Skeletal muscle tissue (tissue), 4 donors: ENCODE results near the gene ESRP2. TPM values are rescaled to one million over a fixed set of nuclear protein-coding genes. Genes with fewer than 3 reads are reported as not detected.

Experiments used
- H3K27ac ChIP-seq: one replicate; pipeline ENCODE4 v1.7.0; 2013; ENCODE audit warnings: mild to moderate bottlenecking, low read depth, low read length, inconsistent platforms
- H3K27me3 ChIP-seq, 3 donors: one replicate each; pipeline ENCODE4 v1.7.0; 2013; ENCODE audit warnings: low read length in 3 of 3; ENCODE audit not compliant: control insufficient read depth in 3 of 3, insufficient read depth in 3 of 3
- H3K36me3 ChIP-seq, 3 donors: one replicate each; pipeline ENCODE4 v1.7.0; 2013; ENCODE audit warnings: low read length in 3 of 3; ENCODE audit not compliant: control insufficient read depth in 3 of 3, insufficient read depth in 3 of 3
- H3K4me1 ChIP-seq, 3 donors: one replicate each; pipeline ENCODE4 v1.7.0; 2013; ENCODE audit warnings: low read length in 3 of 3, mild to moderate bottlenecking in 3 of 3; ENCODE audit not compliant: control insufficient read depth in 3 of 3, insufficient read depth in 3 of 3
- H3K4me3 ChIP-seq, 3 donors: one replicate each; pipeline ENCODE4 v1.7.0; 2013; ENCODE audit warnings: low read length in 3 of 3
- H3K9ac ChIP-seq, 3 donors: one replicate each; pipeline ENCODE4 v1.7.0; 2013; ENCODE audit warnings: low read length in 3 of 3, mild to moderate bottlenecking in 3 of 3, moderate library complexity in 2 of 3, low read depth in 1 of 3
- H3K9me3 ChIP-seq, 3 donors: one replicate each; pipeline ENCODE4 v1.7.0; 2013; ENCODE audit warnings: low read length in 3 of 3; ENCODE audit not compliant: control insufficient read depth in 3 of 3
- total RNA-seq: library from RNA; depleted of rRNA; stranded (reverse); fragments of >200 nt; gene quantifications from one replicate; pipeline ENCODE4 v1.2.3, GENCODE V29; 2014
- donor health status: Osteomylitis.

Gene ESRP2
- total RNA-seq, 1 donor from 2014 or later: not detected

DNA sequence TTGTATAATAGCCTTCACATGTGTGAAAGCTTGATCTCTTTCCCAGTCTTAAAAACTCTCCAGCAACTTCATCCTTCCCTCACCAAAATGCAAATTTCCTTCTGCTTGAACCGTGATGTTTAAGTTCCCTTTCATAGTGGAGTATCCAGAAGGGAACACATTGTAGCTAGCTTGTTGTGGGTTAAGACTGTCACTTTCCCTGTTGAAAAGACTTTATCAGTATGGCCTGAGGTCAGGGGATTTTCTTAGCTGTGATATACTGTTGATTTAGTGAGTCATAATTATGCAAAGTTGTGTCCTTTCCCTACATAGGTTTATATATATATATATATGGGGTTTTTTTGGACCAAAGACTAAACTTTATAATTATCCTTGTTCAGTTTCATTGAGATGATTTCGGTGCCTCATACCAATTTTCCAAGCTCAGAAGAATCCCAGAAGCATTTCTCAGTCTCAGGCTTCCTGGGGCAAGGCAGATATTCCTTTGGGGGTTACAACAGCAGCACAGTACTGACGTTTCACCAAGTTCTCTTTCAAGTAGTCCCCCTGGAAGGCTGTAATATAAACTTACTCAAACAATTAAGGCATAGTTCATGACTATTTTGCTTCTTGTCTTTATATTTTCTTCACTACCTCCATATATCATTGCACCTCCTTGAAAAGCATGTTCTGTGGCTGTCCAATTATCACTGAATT, 35.7 kb downstream of the ESRP2 start:
- H3K4me1 ChIP-seq: peaks cover 8 to 17% (median 16%) of the 10 kb centered on the region in 3 donors

DNA sequence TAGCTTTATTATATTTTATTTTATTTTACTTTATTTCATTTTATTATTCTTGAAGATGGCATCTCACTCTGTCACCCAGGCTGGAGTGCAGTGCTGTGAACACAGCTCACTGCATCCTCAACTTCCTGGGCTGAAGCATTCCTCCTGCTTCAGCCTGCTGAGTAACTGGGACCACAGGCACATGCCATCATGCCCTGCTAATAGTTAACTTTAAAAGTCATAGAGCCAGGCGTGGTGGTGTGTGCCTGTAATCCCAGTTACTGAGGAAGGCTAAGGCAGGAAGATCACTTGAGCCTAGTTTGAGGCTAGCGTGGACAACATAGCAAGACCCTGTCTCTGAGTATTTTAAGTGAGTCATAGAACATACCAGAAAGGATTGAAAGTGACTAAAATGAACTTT, 38.7 kb downstream of the ESRP2 start:
- no peak overlapping the region for H3K27ac ChIP-seq

More for the DNA sequence above, 35.7 kb downstream of the ESRP2 start:
- Histone ChIP-seq H3K9me3 (no peaks in the 10 kb centered on the region), H3K27me3 (no peaks in the 10 kb centered on the region), H3K9ac (peak overlapping the region; percentile 5 to 64 (median 32)), H3K36me3 (no peaks in the 10 kb centered on the region), H3K4me3 (no peak overlapping the region), H3K27ac (peak overlapping the region; percentile 81)

DNA sequence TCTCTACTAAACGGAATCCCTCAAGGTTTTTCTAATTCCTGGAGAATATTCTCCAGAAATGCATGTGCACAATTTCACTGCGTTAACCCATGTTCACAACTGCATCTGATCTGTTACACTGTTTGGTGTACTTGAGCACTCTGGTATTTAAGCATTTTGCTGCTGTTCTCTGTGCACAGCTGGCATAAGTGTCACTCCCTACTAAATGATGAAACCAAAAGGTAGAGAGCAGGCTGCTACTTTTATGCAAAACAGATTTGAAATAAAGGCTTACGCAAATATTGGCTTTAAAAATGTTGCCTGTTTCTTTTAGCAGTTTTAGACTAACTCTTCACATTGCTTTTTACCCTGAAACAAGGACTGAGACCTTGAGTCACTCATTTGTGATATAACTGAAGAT, 41.7 kb downstream of the ESRP2 start:
- H3K36me3 ChIP-seq: peaks cover 14 to 22% (median 18%) of the 10 kb centered on the region in 3 donors
- no peaks in the 10 kb centered on the region for H3K27me3 ChIP-seq
- no peak overlapping the region for H3K4me3 ChIP-seq
- no peak overlapping the region for H3K9ac ChIP-seq
- H3K4me1 ChIP-seq: no peaks in the 10 kb centered on the region
- no peak overlapping the region for H3K27ac ChIP-seq
- H3K9me3 ChIP-seq: no peaks in the 10 kb centered on the region

More for the DNA sequence above, 38.7 kb downstream of the ESRP2 start:
- Histone ChIP-seq H3K9me3 (no peaks in the 10 kb centered on the region), H3K36me3 (peaks cover 0 to 9% (median 3%) of the 10 kb centered on the region in 3 donors), H3K9ac (no peak overlapping the region), H3K4me1 (peaks cover 7 to 13% (median 13%) of the 10 kb centered on the region in 3 donors), H3K4me3 (no peak overlapping the region), H3K27me3 (no peaks in the 10 kb centered on the region)

DNA sequence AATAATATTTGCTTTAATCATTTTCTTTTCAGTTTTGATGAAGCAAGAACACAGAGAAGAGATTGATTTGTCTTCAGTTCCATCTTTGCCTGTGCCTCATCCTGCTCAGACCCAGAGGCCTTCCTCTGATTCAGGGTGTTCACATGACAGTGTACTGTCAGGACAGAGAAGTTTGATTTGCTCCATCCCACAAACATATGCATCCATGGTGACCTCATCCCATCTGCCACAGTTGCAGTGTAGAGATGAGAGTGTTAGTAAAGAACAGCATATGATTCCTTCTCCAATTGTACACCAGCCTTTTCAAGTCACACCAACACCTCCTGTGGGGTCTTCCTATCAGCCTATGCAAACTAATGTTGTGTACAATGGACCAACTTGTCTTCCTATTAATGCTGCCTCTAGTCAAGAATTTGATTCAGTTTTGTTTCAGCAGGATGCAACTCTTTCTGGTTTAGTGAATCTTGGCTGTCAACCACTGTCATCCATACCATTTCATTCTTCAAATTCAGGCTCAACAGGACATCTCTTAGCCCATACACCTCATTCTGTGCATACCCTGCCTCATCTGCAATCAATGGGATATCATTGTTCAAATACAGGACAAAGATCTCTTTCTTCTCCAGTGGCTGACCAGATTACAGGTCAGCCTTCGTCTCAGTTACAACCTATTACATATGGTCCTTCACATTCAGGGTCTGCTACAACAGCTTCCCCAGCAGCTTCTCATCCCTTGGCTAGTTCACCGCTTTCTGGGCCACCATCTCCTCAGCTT, 45.0 kb downstream of the ESRP2 start:
- no peak overlapping the region for H3K4me3 ChIP-seq
- no peaks in the 10 kb centered on the region for H3K27me3 ChIP-seq
- no peaks in the 10 kb centered on the region for H3K9me3 ChIP-seq
- no peak overlapping the region for H3K27ac ChIP-seq
- peaks cover 25 to 35% (median 27%) of the 10 kb centered on the region in 3 donors for H3K36me3 ChIP-seq
- H3K4me1 ChIP-seq: no peaks in the 10 kb centered on the region
- no peak overlapping the region for H3K9ac ChIP-seq

DNA sequence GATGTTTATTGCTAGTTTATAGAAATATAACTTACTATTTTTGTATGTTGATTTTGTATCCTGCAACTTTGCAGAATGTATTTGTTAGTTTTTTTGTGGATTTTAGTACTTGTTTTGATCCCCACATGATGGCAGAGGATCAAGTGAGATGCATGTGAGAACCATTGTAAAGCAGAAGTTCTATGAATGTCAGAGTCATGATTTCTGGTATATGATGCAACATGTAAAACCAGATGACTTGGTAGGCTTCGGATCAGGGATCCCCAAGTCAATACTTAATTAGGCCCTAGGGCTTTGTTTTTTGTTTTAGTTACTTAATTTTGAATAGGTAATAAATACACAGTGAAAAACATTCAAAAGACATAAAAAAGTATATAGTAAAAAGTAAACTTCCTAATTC, 45.8 kb downstream of the ESRP2 start:
- Histone ChIP-seq H3K4me3 (no peak overlapping the region), H3K4me1 (no peaks in the 10 kb centered on the region), H3K9ac (no peak overlapping the region), H3K36me3 (peaks cover 25 to 37% (median 27%) of the 10 kb centered on the region in 3 donors), H3K27me3 (no peaks in the 10 kb centered on the region), H3K9me3 (no peaks in the 10 kb centered on the region), H3K27ac (no peak overlapping the region)

DNA sequence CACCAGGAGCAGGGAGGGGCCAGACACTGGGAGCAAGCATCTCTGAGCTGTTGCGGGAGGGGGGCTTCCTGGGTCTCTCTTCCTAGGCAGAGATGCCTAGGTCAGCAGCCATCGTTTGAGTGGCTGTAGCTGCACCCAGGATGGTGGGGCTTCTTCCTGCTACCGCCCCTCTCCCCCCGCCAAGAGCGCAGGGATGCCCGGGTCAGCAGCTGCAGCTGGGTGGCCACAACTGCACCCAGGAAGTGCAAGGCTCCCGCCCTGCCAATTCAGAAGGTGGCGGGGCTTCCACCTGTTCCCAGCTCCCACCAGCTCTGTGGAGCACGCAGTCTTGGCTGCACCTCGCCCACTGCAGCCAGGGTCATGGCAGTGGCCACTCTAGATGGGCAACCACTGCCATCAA, 47.8 kb downstream of the ESRP2 start:
- Histone ChIP-seq H3K4me3 (no peak overlapping the region), H3K9me3 (no peaks in the 10 kb centered on the region), H3K36me3 (peaks cover 25 to 40% (median 31%) of the 10 kb centered on the region in 3 donors), H3K27me3 (no peaks in the 10 kb centered on the region), H3K27ac (no peak overlapping the region), H3K4me1 (peaks cover 0 to 7% (median 4%) of the 10 kb centered on the region in 3 donors), H3K9ac (no peak overlapping the region)

DNA sequence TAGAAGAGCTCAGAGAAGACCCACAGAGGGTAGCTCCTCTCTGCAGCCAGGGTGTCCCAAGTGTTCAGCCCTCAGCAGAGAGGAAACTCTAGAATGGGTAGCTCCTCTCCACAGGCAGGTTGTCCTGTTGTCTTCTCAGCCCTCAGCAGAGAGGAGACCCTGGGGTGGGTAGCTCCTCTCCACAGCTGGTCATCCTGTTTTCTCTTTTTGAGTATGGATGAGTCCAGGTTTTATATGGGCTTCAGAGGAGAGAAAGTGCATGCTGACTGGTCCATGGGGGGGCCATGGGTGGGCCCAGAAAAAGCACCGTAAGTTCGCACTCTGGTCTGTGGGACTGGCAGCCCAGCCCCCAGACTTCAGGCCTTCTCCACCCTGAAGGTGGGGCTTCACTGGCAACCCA, 48.4 kb downstream of the ESRP2 start:
- Histone ChIP-seq H3K27me3 (no peaks in the 10 kb centered on the region), H3K9ac (no peak overlapping the region), H3K9me3 (no peaks in the 10 kb centered on the region), H3K4me3 (no peak overlapping the region), H3K36me3 (peaks cover 25 to 41% (median 25%) of the 10 kb centered on the region in 3 donors), H3K4me1 (peaks cover 0 to 8% (median 4%) of the 10 kb centered on the region in 3 donors), H3K27ac (no peak overlapping the region)

DNA sequence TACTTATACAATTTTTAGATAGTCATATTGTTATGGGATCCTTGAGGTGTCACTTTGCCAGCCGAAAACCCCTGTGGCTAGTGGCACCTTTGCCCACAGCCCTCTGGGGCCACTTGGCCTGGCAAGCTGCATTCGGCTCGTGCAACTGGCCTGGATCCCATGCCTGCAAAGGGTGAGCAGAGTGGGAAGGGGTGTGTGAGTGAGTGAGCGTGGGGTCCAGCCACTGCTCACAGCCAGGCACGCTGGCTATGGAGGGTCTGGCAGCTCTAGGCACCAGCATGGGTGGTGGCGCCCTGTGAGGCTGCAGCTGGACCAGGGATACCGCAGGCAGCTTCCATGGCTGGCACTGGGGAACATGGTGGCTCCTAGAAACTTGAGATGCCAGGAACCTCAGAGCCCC, 49.0 kb downstream of the ESRP2 start:
- Histone ChIP-seq H3K4me1 (peaks cover 0 to 8% (median 4%) of the 10 kb centered on the region in 3 donors), H3K27me3 (no peaks in the 10 kb centered on the region), H3K36me3 (peaks cover 21 to 40% (median 25%) of the 10 kb centered on the region in 3 donors), H3K9ac (no peak overlapping the region), H3K27ac (no peak overlapping the region), H3K9me3 (no peaks in the 10 kb centered on the region), H3K4me3 (no peak overlapping the region)

DNA sequence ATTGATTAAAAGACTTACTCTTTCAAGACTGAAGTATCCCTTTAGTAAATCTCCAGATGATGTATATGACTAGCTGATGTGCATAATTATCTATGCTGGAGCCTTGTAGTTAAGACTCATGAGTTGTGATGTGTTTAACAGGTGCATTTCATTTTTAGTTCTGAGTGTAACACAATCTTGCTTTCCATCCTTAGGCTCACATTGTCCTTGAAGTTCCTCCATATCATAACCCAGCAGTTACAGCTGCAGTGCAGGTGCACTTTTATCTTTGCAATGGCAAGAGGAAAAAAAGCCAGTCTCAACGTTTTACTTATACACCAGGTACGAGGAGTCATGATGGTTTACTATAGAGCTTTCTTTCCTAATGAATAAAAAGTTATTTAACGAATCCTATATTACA, 52.9 kb downstream of the ESRP2 start:
- Histone ChIP-seq H3K27me3 (no peaks in the 10 kb centered on the region), H3K27ac (peak overlapping the region; percentile 64), H3K4me1 (peaks cover 0 to 12% (median 4%) of the 10 kb centered on the region in 3 donors), H3K9ac (no peak overlapping the region), H3K36me3 (peaks cover 9 to 28% (median 12%) of the 10 kb centered on the region in 3 donors), H3K9me3 (no peaks in the 10 kb centered on the region), H3K4me3 (no peak overlapping the region)

DNA sequence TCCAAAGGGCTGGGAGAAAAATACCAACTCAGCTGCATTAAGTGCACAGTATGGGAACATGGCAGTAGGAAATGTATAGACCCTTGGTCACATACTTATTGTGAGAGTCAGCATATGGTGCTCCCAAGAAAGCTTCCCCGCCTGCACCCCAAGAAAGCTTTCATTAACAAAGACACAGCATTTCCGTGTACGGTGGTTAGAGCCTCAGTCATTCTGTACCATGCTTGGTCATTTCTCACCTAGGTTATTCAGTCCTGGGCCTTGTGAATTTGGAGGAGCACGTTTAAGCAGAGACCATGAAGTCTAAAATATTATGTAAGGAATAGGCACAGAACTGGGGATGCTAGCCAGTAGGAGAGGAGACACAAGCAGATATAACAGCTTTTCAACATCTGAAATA, 56.1 kb downstream of the ESRP2 start:
- no peak overlapping the region for H3K4me3 ChIP-seq
- no peaks in the 10 kb centered on the region for H3K27me3 ChIP-seq
- no peak overlapping the region for H3K9ac ChIP-seq
- H3K9me3 ChIP-seq: no peaks in the 10 kb centered on the region
- no peak overlapping the region for H3K27ac ChIP-seq
- peaks cover 0 to 12% (median 4%) of the 10 kb centered on the region in 3 donors for H3K4me1 ChIP-seq
- H3K36me3 ChIP-seq: peaks cover 0 to 16% (median 10%) of the 10 kb centered on the region in 3 donors
